Measurements from ENCODE around the gene HES1. TPM values are rescaled to one million over a fixed set of nuclear protein-coding genes. Genes with fewer than 3 reads are reported as not detected.
"Not testable (repeated sequence)": the region's sequence is repeated elsewhere in the genome, so short reads cannot be mapped to it uniquely, and the experiment has no call there.

HES1 gene
- total RNA-seq, 1 donor from 2014 or later, result 40.3 TPM

DNA sequence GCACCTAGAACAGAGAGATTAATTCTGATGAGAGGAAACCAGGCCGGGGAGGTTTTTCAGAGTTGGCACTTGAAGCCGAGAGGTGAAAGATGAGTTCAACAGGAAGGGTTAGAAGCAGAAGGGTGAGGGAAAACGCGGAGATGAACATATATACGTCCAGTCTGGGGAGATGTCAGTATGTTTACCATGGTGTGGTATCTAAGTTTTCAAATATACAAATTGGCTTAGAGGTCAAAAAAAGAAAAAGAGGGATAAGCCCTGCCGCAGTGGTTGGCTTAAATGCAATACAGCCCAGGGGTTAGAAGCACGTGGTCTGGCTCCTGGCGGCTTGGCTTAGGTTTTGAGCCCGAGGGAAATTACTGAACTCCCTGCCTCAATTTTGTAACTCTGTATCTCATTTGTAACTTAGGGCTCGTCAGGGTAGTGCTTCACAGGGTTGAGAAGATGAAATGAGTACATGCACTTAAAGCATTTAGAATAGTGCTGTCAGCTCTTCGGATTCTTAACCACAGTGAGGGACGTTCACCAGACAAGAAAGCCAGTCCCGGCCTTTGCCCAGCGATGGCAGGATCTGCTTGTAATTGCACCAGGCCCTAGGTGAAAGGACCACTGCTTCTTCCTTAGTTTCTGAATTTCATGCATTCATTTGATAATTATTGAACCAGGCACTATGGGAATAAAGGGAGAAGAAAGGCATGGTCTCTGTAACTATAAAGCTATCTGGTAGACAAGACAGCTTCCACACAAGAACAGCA lies 6.4 kb downstream of the HES1 start:
- no peak for DNase-seq (ENCODE audit: low spot score)
- Mint-ChIP-seq H3K4me1 (ENCODE audit: unreplicated experiment) (peaks cover 29% of the 10 kb centered on the region), H3K9me3 (ENCODE audit: unreplicated experiment) (no peaks in the 10 kb centered on the region), H3K27me3 (ENCODE audit: unreplicated experiment) (peaks cover 6% of the 10 kb centered on the region), H3K4me3 (ENCODE audit: unreplicated experiment) (no peak overlapping the region), H3K27ac (ENCODE audit: unreplicated experiment) (peak overlapping the region; percentile 74), H3K36me3 (ENCODE audit: low read depth, unreplicated experiment) (peaks cover 6% of the 10 kb centered on the region)
- TF ChIP-seq, protein P1, sequence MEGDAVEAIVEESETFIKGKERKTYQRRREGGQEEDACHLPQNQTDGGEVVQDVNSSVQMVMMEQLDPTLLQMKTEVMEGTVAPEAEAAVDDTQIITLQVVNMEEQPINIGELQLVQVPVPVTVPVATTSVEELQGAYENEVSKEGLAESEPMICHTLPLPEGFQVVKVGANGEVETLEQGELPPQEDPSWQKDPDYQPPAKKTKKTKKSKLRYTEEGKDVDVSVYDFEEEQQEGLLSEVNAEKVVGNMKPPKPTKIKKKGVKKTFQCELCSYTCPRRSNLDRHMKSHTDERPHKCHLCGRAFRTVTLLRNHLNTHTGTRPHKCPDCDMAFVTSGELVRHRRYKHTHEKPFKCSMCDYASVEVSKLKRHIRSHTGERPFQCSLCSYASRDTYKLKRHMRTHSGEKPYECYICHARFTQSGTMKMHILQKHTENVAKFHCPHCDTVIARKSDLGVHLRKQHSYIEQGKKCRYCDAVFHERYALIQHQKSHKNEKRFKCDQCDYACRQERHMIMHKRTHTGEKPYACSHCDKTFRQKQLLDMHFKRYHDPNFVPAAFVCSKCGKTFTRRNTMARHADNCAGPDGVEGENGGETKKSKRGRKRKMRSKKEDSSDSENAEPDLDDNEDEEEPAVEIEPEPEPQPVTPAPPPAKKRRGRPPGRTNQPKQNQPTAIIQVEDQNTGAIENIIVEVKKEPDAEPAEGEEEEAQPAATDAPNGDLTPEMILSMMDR (IDR thresholded peaks at IDR 0.05; ENCODE audit: unreplicated experiment), result no peak

DNA sequence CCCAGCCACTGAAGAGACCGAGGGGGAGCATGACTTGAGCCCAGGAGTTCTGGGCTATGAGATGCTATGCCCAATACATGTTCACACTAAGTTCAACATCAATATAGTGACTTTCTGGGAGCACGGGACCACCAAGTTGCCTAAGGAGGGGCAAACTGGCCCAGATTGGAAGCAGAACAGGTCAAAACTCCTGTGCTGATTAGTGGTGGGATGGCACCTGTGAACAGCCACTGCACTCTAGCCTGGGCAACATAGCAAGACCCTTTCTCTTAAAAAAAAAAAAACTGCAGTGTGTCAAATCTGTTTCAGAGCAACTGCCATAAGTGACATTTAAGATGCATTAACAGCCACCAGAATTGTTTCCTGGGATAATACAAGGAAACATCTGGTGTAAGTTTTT lies 9.8 kb downstream of the HES1 start:
- no peak for DNase-seq (ENCODE audit: low spot score)
- H3K4me1 Mint-ChIP-seq (ENCODE audit: unreplicated experiment), result peaks cover 11% of the 10 kb centered on the region
- no peaks in the 10 kb centered on the region for H3K36me3 Mint-ChIP-seq (ENCODE audit: low read depth, unreplicated experiment)
- H3K27ac Mint-ChIP-seq (ENCODE audit: unreplicated experiment), result no peak overlapping the region
- TF ChIP-seq, protein P1 (IDR thresholded peaks at IDR 0.05; ENCODE audit: unreplicated experiment), result no peak
- H3K9me3 Mint-ChIP-seq (ENCODE audit: unreplicated experiment), result no peaks in the 10 kb centered on the region
- no peak overlapping the region for H3K4me3 Mint-ChIP-seq (ENCODE audit: unreplicated experiment)
- H3K27me3 Mint-ChIP-seq (ENCODE audit: unreplicated experiment), result peaks cover 9% of the 10 kb centered on the region

DNA sequence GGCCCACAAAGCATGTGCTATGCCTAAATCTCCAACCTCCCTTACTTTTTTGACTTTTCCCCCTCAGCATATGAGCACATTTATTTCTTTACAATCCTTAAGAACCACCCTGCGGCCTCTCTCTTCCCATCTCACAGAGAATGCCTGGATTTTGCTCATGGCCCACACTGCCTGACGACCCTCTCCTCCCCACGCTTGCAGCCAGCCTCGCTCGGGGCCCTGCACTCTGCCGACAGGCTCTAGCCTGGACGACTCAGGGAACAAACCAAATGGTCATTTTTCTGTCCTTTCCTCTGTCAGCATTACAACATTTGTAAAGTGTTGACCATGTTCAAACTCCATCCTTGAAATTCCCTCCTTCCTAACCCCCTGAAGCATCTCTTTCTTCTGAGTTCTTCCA lies 11.7 kb downstream of the HES1 start:
- TF ChIP-seq, protein P1 (IDR thresholded peaks at IDR 0.05; ENCODE audit: unreplicated experiment), result no peak
- no peaks in the 10 kb centered on the region for H3K9me3 Mint-ChIP-seq (ENCODE audit: unreplicated experiment)
- no peak overlapping the region for H3K4me3 Mint-ChIP-seq (ENCODE audit: unreplicated experiment)
- peaks cover 6% of the 10 kb centered on the region for H3K4me1 Mint-ChIP-seq (ENCODE audit: unreplicated experiment)
- DNase-seq (ENCODE audit: low spot score), result no peak
- peaks cover 8% of the 10 kb centered on the region for H3K27me3 Mint-ChIP-seq (ENCODE audit: unreplicated experiment)
- H3K36me3 Mint-ChIP-seq (ENCODE audit: low read depth, unreplicated experiment), result no peaks in the 10 kb centered on the region
- no peak overlapping the region for H3K27ac Mint-ChIP-seq (ENCODE audit: unreplicated experiment)

DNA sequence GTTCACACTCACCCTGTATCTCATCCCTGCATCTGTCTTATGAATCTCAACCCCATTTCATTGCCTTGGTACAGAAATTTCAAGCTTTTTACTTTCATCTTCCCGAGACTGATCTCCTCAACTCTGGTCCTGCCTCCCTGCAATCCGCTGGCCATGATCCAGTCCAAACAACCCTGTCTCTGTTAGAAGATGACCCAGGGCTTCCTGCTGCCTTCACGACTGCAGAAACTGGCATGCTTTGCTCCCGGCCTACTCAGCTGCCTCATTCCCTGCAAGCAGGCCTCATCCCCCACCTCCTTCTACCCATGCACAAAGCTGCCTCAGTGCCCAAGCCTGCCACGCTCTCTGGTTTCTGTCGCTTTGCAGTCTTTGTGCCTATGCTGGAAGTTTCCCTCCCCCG lies 12.4 kb downstream of the HES1 start:
- H3K4me1 Mint-ChIP-seq (ENCODE audit: unreplicated experiment), result peaks cover 8% of the 10 kb centered on the region
- H3K36me3 Mint-ChIP-seq (ENCODE audit: low read depth, unreplicated experiment), result no peaks in the 10 kb centered on the region
- H3K4me3 Mint-ChIP-seq (ENCODE audit: unreplicated experiment), result no peak overlapping the region
- no peak for DNase-seq (ENCODE audit: low spot score)
- peaks cover 12% of the 10 kb centered on the region for H3K27me3 Mint-ChIP-seq (ENCODE audit: unreplicated experiment)
- H3K27ac Mint-ChIP-seq (ENCODE audit: unreplicated experiment), result no peak overlapping the region
- no peaks in the 10 kb centered on the region for H3K9me3 Mint-ChIP-seq (ENCODE audit: unreplicated experiment)
- TF ChIP-seq, protein P1 (IDR thresholded peaks at IDR 0.05; ENCODE audit: unreplicated experiment), result no peak

DNA sequence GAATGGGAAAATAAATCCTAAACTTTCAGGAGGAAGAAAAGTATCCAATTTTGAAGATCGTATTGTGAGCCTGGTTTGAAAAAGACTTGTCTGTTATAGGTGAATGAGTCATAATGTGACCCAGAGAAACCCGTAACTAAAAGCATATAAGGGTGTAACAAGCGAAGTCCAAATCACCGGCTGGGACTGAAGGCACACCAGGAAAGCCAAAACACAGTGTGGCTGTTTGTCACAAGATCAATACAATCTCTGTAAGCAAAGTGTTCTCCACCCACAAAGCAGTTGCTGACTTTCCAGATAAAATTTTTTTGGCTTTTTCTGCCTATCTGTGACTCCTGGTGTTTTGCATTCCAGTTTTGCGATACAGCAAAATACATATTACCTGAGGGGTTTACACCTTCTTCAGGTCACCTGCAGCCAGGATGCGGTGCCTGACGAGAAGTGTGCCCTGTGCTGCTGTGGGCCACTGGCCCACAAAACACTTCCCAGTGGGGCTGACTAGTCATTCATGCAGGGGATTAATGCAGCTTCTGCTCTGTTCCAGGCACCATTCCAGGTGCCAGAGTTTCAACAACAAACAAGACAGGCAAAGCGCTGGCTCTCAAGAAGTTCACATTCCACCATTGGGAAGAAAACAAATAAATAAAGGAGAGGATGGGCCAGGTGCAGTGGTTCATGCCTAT lies 14.4 kb downstream of the HES1 start:
- Mint-ChIP-seq H3K36me3 (ENCODE audit: low read depth, unreplicated experiment) (no peaks in the 10 kb centered on the region), H3K4me3 (ENCODE audit: unreplicated experiment) (no peak overlapping the region), H3K27ac (ENCODE audit: unreplicated experiment) (no peak overlapping the region), H3K27me3 (ENCODE audit: unreplicated experiment) (peaks cover 14% of the 10 kb centered on the region), H3K9me3 (ENCODE audit: unreplicated experiment) (no peaks in the 10 kb centered on the region), H3K4me1 (ENCODE audit: unreplicated experiment) (peaks cover 8% of the 10 kb centered on the region)
- no peak for DNase-seq (ENCODE audit: low spot score)
- TF ChIP-seq, protein P1 (IDR thresholded peaks at IDR 0.05; ENCODE audit: unreplicated experiment), result no peak

DNA sequence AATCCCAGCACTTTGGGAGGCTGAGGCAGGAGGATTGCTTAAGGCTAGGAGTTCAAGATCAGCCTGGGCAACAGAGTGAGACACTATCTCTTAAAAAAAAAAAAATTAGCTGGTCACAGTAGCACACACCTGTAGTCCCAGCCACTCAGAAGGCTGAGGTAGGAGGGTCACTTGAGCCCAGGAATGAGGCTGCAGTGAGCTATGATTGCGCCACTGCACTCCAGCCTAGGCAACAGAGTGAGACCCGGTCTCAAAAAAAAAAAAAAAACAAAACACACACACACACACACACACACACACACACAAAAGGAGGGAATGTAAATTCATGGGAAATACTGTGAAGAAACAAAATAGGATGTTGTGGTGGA lies 15.0 kb downstream of the HES1 start:
- not testable (repeated sequence) for H3K9me3 Mint-ChIP-seq (ENCODE audit: unreplicated experiment); H3K27ac Mint-ChIP-seq (ENCODE audit: unreplicated experiment); DNase-seq (ENCODE audit: low spot score); H3K4me3 Mint-ChIP-seq (ENCODE audit: unreplicated experiment); H3K36me3 Mint-ChIP-seq (ENCODE audit: low read depth, unreplicated experiment); H3K4me1 Mint-ChIP-seq (ENCODE audit: unreplicated experiment)
- peaks cover 14% of the 10 kb centered on the region for H3K27me3 Mint-ChIP-seq (ENCODE audit: unreplicated experiment)
